Stimulated activated naive CD4-positive, alpha-beta T cell treated with Interleukin-2 at 50 U/mL for 16 hours (primary cell): ENCODE measurements around the gene BET1L.
A peak's percentile ranks its signal among the peaks of the same experiment; 100 is the strongest.

Experiments used
- DNase-seq: peaks from one replicate; lab custom pipeline; 2025; lab: John Stamatoyannopoulos, UW

Gene BET1L

GRCh38 chr11:209275-210121 lies 2.3 kb upstream of the BET1L start:
- DNase-seq: no peak

- DNase-seq: no peak
Measured at GRCh38 chr11:208917-209260, 1.7 kb upstream of the BET1L start.

DNA sequence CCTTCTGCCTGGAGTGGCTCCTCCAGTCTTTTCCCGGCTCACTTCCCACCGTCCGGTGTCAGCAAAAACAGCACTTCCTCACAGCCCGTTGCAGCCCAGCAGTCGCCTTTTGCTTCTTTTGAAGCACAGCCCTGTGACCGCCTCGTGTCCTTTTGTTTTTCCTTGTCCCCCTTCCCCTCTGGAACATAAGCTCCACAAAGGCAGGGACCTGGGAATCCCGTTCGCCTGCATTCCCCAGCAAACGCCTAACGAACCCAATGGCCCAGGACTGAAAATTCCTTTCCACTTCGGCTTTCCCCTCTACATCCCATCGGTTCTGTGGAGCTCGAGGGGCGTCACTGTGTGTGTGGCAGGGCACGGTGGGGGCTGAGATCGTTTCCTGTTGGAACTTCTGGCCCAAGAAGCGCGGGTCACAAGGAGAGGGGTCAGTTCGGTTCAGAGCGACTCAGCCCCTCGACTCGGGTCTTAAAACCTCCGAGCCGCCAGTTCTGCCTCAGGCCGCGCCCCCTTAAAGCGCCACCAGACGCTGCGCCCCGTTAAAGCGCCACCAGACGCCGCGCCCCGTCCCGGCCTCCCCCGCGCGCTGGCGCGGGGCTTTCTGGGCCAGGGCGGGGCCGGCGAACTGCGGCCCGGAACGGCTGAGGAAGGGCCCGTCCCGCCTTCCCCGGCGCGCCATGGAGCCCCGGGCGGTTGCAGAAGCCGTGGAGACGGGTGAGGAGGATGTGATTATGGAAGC lies 1.1 kb upstream of the BET1L start:
- DNase-seq: peak; percentile 78

- no peak for DNase-seq
Measured at GRCh38 chr11:207863-208180, 623 bp upstream of the BET1L start.

- DNase-seq: no peak
Measured at GRCh38 chr11:206526-207207, 532 bp downstream of the BET1L start.

DNA sequence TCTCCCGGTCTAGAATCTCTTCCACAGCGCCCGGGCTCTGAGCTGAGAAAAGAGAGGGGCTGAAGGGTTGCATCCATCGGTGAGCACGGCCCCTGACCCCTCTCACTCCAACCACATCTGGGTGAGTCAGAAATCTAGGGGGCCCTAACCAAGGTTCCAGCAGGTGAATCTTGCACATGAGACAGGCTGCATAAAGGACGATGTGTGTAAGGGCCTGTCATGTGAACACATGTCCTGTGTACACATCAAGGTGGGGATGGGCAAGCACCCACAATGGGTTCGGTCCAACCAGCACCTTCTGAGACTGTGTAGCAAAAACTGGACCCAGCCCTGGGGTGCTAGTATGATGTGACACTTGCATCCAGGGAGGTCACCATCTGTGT lies 1.2 kb downstream of the BET1L start:
- no peak for DNase-seq

DNA sequence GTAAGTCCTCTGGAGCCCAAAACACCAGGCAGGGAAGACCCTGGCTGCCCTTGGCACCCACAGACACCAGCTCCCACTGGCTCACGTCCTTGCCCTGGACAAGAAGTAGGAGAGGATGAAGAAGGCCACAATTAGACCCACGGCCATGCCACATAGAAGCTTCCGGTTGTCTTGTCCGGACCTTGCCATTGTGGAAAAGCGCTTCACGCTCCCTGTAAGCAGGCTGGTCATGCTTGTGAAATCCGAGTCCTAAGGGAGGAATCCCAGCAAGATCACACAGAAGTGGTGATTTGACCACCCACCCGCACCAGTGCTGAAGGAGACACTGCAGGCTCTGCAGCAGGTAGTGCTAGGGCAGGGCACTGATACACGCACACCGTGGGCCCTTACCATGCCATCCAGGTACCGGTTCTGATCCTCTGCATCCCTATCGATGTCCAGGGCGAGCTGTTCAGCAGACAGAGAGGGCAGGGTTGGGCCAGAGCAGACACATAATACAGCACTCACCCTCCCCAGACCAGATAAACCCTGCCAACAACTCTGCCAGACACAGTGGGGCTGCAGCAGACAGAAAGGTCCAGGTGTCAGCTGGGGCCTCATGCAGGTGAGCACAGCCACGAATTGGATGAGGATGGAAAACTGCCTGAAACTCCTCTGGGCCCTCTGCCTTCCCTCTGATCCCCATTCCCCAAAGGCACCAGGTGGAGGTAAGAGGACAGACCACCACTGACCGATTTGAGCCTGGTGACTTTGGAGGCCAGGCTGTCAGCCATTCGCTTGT lies 1.8 kb downstream of the BET1L start:
- no peak for DNase-seq

- no peak for DNase-seq
Measured at GRCh38 chr11:204587-205109, 2.6 kb downstream of the BET1L start.

DNA sequence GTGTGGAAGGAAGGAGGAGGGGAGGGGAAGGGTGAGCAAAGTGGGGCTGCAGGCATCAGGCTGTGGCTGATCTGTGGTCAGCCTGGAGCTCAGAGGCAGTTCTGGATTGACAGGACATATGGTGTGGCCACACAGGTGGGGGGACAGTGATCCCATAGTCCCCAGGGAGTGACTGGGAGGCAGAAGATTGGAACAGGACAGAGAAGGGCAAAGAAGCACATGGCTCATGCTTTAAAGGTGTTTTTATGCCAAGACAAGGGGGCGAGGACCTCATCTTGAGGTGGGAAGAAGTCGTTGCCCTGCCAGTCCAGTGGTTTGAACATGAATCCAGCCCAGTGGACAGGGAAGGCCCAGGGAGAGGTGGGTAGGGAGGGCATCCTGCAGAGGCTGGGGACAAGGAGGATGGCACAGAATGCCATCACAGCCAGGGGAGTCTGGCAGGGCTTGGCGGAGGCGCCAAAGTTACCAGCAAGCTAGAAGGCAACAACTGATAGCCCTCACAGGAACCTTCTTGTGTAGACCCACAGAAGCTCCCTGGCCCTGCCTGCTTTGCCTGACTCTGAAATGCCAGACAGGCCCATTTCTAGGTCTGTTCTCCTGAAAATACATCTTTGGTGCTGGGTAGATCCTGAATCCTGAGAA lies 3.1 kb downstream of the BET1L start:
- DNase-seq: no peak

DNA sequence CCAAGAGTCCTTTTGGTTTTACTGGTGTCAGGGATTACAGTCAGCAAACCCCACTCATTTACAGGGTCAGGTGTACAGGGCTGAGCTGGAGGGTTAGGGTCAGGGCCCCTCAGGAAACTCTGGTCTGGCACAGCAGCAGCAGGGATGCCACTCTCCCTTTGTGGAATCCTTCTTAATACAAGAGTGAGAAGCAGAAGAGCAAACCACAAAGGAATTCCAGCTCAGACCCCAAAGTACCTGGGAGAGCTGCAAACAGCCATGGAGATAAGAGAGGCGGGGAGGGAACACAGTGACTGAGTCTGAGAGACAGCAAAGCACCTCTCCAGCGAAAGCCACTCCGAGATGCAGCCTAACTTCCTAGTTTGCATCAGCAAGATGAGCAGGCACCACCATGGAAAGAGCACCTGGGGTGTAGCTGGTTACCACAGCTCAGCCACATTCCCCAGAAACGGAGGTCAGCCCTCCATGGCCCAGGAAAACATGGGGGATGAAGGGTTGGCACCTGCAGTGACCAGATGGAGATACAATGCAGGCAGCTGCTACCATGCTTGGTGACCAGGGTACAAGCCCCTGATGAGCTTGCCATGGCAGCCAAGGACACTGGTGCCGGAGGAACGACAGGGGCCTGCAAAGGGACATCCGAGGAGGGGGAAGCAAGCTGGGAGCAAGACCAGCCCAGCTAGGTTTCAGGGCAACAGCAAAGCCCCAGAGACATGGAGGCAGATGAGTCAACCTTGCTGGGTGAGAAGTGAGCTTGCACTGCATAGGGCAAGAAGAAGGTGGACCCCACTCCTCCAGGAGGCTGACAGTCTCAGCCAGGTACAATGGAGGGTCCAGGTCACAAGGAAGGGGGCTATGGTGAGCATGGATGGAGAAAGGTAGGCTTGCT lies 3.9 kb downstream of the BET1L start:
- no peak for DNase-seq

- DNase-seq: no peak
Measured at GRCh38 chr11:202490-202889, 4.7 kb downstream of the BET1L start.

DNA sequence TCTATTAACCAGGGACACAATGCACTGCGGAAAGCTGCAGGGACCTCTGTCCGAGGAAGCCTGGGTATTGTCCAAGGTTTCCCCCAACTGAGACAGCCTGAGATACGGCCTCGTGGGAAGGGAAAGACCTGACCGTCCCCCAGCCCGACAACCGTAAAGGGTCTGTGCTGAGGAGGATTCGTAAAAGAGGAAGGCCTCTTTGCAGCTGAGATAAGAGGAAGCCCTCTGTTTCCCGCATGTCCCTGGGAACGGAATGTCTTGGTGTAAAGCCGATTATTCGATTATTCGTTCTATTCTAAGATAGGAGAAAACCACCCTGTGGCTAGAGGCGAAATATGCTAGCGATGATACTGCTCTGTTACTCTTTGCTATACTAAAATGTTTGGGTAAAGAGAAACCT lies 5.2 kb downstream of the BET1L start:
- DNase-seq: no peak

- DNase-seq: no peak
Measured at GRCh38 chr11:200224-201003, 6.8 kb downstream of the BET1L start.

GRCh38 chr11:199782-200181 lies 7.4 kb downstream of the BET1L start:
- DNase-seq: no peak

GRCh38 chr11:199004-199581 lies 8.1 kb downstream of the BET1L start:
- DNase-seq: no peak

GRCh38 chr11:198236-198806 lies 8.9 kb downstream of the BET1L start:
- DNase-seq: no peak

GRCh38 chr11:197741-198235 lies 9.4 kb downstream of the BET1L start:
- DNase-seq: no peak

GRCh38 chr11:196786-197731 lies 10.1 kb downstream of the BET1L start:
- no peak for DNase-seq
